GM12878 (cell line): ENCODE measurements around the gene VEZF1. TPM values are rescaled to one million over a fixed set of nuclear protein-coding genes. Genes with fewer than 3 reads are reported as not detected.

Experiments
- ATAC-seq: fragments of 200-7000 bp; cut with Tn5 transposase; 3 replicates; pipeline ENCODE4 v1.9.1; 2020; ENCODE audit warnings: mild to moderate bottlenecking, moderate library complexity
- BruUV-seq: library from RNA; stranded (reverse); fragments of 400-500 nt; replicated peaks from 2 replicates; lab custom pipeline; 2021; lab: Mats Ljungman, UMichigan
- CTCF ChIA-PET: fragments of 300-600 bp; sonication (Branson Sonifier 250); formaldehyde crosslinking; extraction: SDS; loops from one replicate; lab custom pipeline; 2021; ENCODE audit warnings: inconsistent platforms; lab: Yijun Ruan, JAX
- POLR2A ChIA-PET: fragments of 350-600 bp; formaldehyde crosslinking; extraction: SDS; loops from one replicate; lab custom pipeline; 2021; ENCODE audit warnings: inconsistent platforms; lab: Charles Lee
- RAD21 ChIA-PET: fragments of 300-600 bp; sonication (Branson Sonifier 250); formaldehyde crosslinking; loops from one replicate; lab custom pipeline; 2023; ENCODE audit warnings: antibody characterized with exemption; ENCODE audit not compliant: unreplicated experiment; lab: Charles Lee
- SMC1A ChIA-PET: fragments of 300-600 bp; sonication (Branson Sonifier 250); formaldehyde crosslinking; loops from one replicate; lab custom pipeline; 2023; ENCODE audit not compliant: unreplicated experiment, uncharacterized antibody; lab: Charles Lee
- DNase-seq: peaks from one replicate; pipeline ENCODE4 v3.0.0-alpha.2; 2011; ENCODE audit warnings: low read depth, low spot score
- FAIRE-seq: peaks from 3 replicates; lab custom pipeline; 2011; peaks lifted over from hg19 to GRCh38; lab: Jason Lieb, UNC
- H2AFZ ChIP-seq: 2 replicates; pipeline ENCODE4 v1.6.0; 2011; ENCODE audit warnings: low read depth, low read length, control low read depth; ENCODE audit not compliant: control insufficient read depth
- H3K27ac ChIP-seq: 2 replicates; pipeline ENCODE4 v1.5.1; 2011; ENCODE audit warnings: control low read depth; ENCODE audit not compliant: control insufficient read depth, insufficient read depth
- H3K27me3 ChIP-seq, 2 experiments: replicated peaks in 1 of 2; 2 replicates each; pipeline versions ENCODE4 v1.6.0 to v1.6.1; 2011; ENCODE audit warnings: low read length in 1 of 2; ENCODE audit not compliant: control insufficient read depth in 2 of 2, insufficient read depth in 2 of 2
- H3K36me3 ChIP-seq, 2 experiments: 2 replicates each; pipeline ENCODE4 v1.5.1; 2011; ENCODE audit warnings: low read length in 1 of 2; ENCODE audit not compliant: control insufficient read depth in 2 of 2, insufficient read depth in 2 of 2
- H3K4me1 ChIP-seq: 2 replicates; pipeline ENCODE4 v1.6.1; 2011; ENCODE audit warnings: mild to moderate bottlenecking, low read length, moderate library complexity, mixed read lengths; ENCODE audit not compliant: control insufficient read depth, insufficient read depth
- H3K4me2 ChIP-seq: 2 replicates; pipeline ENCODE4 v1.6.0; 2011; ENCODE audit warnings: control low read depth; ENCODE audit not compliant: control insufficient read depth, insufficient read depth
- H3K4me3 ChIP-seq: fragments of 200-600 bp; sonication (generic); 2 replicates; pipeline ENCODE4 v1.5.1; 2016
- H3K79me2 ChIP-seq: 2 replicates; pipeline ENCODE4 v1.6.0; 2011; ENCODE audit warnings: low read length; ENCODE audit not compliant: control insufficient read depth, insufficient read depth
- H3K9ac ChIP-seq: 2 replicates; pipeline ENCODE4 v1.8.0; 2011; ENCODE audit warnings: low read length, control low read depth, mixed read lengths; ENCODE audit not compliant: control insufficient read depth, insufficient read depth
- H3K9me3 ChIP-seq: replicated peaks from 3 replicates; pipeline ENCODE4 v1.5.1; 2011; ENCODE audit warnings: mild to moderate bottlenecking, low read length; ENCODE audit not compliant: control insufficient read depth, insufficient read depth
- H4K20me1 ChIP-seq: 2 replicates; pipeline ENCODE4 v1.6.0; 2011; ENCODE audit not compliant: control insufficient read depth, insufficient read depth
- ATF7 ChIP-seq: fragments of 450-650 bp; IDR thresholded peaks from 2 replicates; pipeline ENCODE4 v1.6.1; 2016; ENCODE audit warnings: low read depth, mild to moderate bottlenecking
- CBX5 ChIP-seq: sonication (generic); IDR thresholded peaks from 2 replicates; pipeline ENCODE4 v1.6.1; 2016; ENCODE audit warnings: low read depth, moderate library complexity, mild to moderate bottlenecking, inconsistent platforms
- E2F8 ChIP-seq: fragments of 450-650 bp; IDR thresholded peaks from 2 replicates; pipeline ENCODE4 v1.6.1; 2018; ENCODE audit warnings: mild to moderate bottlenecking, low read depth, moderate library complexity; ENCODE audit not compliant: partially characterized antibody
- IRF5 ChIP-seq: fragments of 450-650 bp; IDR thresholded peaks from 2 replicates; pipeline ENCODE4 v1.6.1; 2017; ENCODE audit warnings: borderline replicate concordance
- LARP7 ChIP-seq: fragments of 450-650 bp; IDR thresholded peaks from 2 replicates; pipeline ENCODE4 v1.6.1; 2017; ENCODE audit warnings: mild to moderate bottlenecking
- MYC ChIP-seq: IDR thresholded peaks from 2 replicates; pipeline ENCODE4 v1.6.1; 2011; ENCODE audit warnings: mild to moderate bottlenecking, low read length, moderate library complexity, inconsistent platforms; ENCODE audit not compliant: insufficient read depth, insufficient replicate concordance, insufficient read length, severe bottlenecking
- NBN ChIP-seq: fragments of 450-650 bp; IDR thresholded peaks from 2 replicates; pipeline ENCODE4 v1.6.1; 2016
- NRF1 ChIP-seq: conservative IDR thresholded peaks from 2 replicates; pipeline ENCODE4 v1.6.1; 2011; ENCODE audit warnings: mild to moderate bottlenecking, low read depth, low read length, improper control_type of control experiment
- ZBTB11 ChIP-seq: fragments of 450-650 bp; formaldehyde crosslinking; IDR thresholded peaks from 2 replicates; pipeline ENCODE4 v1.5.0; 2022; ENCODE audit warnings: mild to moderate bottlenecking, missing genetic modification characterization
- ZNF207 ChIP-seq: fragments of 450-650 bp; IDR thresholded peaks from 2 replicates; pipeline ENCODE4 v1.6.1; 2014; ENCODE audit warnings: antibody characterized with exemption, mild to moderate bottlenecking, borderline replicate concordance
- WGBS: methylation state at CpG from one replicate; pipeline ENCODE4 v1.1.6; 2016; ENCODE audit warnings: low lambda C conversion rate; ENCODE audit not compliant: insufficient replicate concordance, insufficient coverage; ENCODE audit errors: missing lambda C conversion rate; 5-methylcytosine and 5-hydroxymethylcytosine counted together
- in situ Hi-C: fragments of 300-500 bp; cut with MboI; formaldehyde crosslinking; loops from 9 replicates; pipeline ENCODE4 v1.14.3; 2018; ENCODE audit warnings: mixed read lengths
- intact Hi-C: fragments of 100-400 bp; cut with micrococcal nuclease; formaldehyde crosslinking; loops from one replicate; pipeline ENCODE4 v1.14.2; 2022; ENCODE audit not compliant: unreplicated experiment
- polyA plus RNA-seq, 11 experiments: library from polyadenylated mRNA; depleted of rRNA in 4 of 11; unstranded in 6 of 11; stranded (reverse) in 5 of 11; fragments of >200 nt; fragmentation: Nextera tagmentation in 4 of 11; fragmentation: Illumina TruSeq in 1 of 11; extraction: Ambion mirVana in 4 of 11; extraction: Trizol in 1 of 11; gene quantifications; 1 replicate in 1 of 11; 2 replicates in 10 of 11; pipeline versions ENCODE4 v1.2.1 to v1.2.3, GENCODE V29; 2011 to 2016; ENCODE audit warnings: inconsistent platforms in 2 of 11, missing spikeins in 2 of 11, low read depth in 1 of 11
- total RNA-seq, 4 experiments: library from RNA; depleted of rRNA in 3 of 4; stranded (reverse); fragments of >200 nt in 3 of 4; fragmentation: Illumina TruSeq in 1 of 4; extraction: Trizol in 1 of 4; gene quantifications; 2 replicates each; pipeline versions ENCODE4 v1.2.1 to v1.2.3, GENCODE V29; 2013 to 2021
- TF ChIP-seq, protein P1 (sequence below): IDR thresholded peaks from 2 replicates; pipeline ENCODE4 v1.6.1; 2012; ENCODE audit warnings: low read length, inconsistent platforms

VEZF1 gene
- total and polyA plus RNA-seq, 10 of the 15 experiments (the other 5 are each of a cell fraction or from before 2014, with no cell fraction given): 9.5 to 28.2 (median 20.3) TPM

GRCh38 chr17:57953705-57954396 is 34.2 kb downstream of the VEZF1 start:
- in situ Hi-C loops (no loop called here), intact Hi-C loops (no loop called here)
- Histone ChIP-seq H3K79me2 (no peaks in the 10 kb centered on the region), H3K9me3 (no peaks in the 10 kb centered on the region), H3K27me3 (peaks cover 0 to 2% of the 10 kb centered on the region in 2 experiments; a peak in 2 of 4 replicates), H4K20me1 (peaks cover 7% of the 10 kb centered on the region; the same call in 1 of the 2 replicates), H3K4me3 (no peak overlapping the region), H2AFZ (no peak overlapping the region), H3K27ac (no peak overlapping the region), H3K4me2 (no peak overlapping the region), H3K9ac (no peak overlapping the region), H3K4me1 (peaks cover 33% of the 10 kb centered on the region), H3K36me3 (no peaks in the 10 kb centered on the region)
- ChIA-PET RAD21 (interaction anchor here (0.7 to 9.4 kb wide), 12 partner anchors 11 to 869 kb away, joined by 3 to 66 read pairs (median 8); partner anchors contain the start of gene AKAP1), CTCF (interaction anchor here (0.7 to 8.1 kb wide), 11 partner anchors 15 to 76 kb away, joined by 3 to 77 read pairs (median 4); no protein-coding TSS in a partner anchor), POLR2A (interaction anchor here (0.6 to 3.0 kb wide), 5 partner anchors 10 to 49 kb away, joined by 3 to 13 read pairs (median 7); no protein-coding TSS in a partner anchor), SMC1A (interaction anchor here (0.6 to 10.2 kb wide), 13 partner anchors 10 to 463 kb away, joined by 3 to 138 read pairs (median 5); partner anchors contain the start of gene RNF43)
- BruUV-seq: no TSS peak
- no peak for DNase-seq
- WGBS: 87% methylated on average over 13 of the region's 13 CpGs
- no peak for ATAC-seq
- FAIRE-seq: no peak
- TF ChIP-seq ATF7: no peak
- TF ChIP-seq ZBTB11: no peak
- TF ChIP-seq E2F8: no peak
- TF ChIP-seq, protein P1, sequence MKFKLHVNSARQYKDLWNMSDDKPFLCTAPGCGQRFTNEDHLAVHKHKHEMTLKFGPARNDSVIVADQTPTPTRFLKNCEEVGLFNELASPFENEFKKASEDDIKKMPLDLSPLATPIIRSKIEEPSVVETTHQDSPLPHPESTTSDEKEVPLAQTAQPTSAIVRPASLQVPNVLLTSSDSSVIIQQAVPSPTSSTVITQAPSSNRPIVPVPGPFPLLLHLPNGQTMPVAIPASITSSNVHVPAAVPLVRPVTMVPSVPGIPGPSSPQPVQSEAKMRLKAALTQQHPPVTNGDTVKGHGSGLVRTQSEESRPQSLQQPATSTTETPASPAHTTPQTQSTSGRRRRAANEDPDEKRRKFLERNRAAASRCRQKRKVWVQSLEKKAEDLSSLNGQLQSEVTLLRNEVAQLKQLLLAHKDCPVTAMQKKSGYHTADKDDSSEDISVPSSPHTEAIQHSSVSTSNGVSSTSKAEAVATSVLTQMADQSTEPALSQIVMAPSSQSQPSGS: no peak
- no peak for TF ChIP-seq MYC
- TF ChIP-seq ZNF207: no peak
- TF ChIP-seq NRF1: no peak
- no peak for TF ChIP-seq NBN
- TF ChIP-seq CBX5: no peak
- TF ChIP-seq IRF5: no peak
- no peak for TF ChIP-seq LARP7
